Measurements from ENCODE around the gene LRP1B.

LRP1B gene

DNA sequence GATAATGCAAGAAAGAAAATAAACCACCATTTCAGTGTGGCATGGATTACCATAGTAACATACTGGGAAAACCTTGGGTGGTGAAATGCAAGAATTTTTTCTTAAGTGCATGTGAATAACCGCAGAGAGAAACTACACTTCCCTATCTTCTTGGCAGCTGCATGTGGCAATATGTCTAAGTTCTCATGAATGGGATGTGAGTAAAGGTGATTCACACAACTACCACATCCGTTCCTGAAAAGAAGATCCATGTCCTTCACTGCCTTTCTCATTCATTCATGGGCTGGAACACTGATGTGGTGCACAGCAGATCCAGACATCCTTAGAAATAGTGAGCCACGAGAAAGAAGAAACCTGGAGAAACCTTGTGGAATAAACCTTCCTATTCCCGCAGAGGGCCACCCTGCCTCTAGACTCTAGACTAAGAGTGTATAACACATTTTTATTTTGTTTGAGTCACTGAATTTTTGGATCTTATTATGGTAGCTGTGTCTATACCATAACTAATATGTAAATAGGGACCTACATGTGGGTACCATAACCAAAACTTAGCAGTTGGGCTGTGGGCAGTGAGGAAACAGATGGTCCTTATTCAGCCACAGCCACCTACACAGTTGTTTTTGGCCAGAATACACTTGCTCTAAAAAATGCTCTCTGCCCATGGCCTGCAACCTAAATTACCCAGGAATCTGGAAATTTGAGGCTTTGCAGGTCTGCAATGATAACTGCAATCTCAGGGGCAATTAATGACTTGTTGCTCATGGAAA lies 573.3 kb downstream of the LRP1B start:
- DNase-seq, result no peak

DNA sequence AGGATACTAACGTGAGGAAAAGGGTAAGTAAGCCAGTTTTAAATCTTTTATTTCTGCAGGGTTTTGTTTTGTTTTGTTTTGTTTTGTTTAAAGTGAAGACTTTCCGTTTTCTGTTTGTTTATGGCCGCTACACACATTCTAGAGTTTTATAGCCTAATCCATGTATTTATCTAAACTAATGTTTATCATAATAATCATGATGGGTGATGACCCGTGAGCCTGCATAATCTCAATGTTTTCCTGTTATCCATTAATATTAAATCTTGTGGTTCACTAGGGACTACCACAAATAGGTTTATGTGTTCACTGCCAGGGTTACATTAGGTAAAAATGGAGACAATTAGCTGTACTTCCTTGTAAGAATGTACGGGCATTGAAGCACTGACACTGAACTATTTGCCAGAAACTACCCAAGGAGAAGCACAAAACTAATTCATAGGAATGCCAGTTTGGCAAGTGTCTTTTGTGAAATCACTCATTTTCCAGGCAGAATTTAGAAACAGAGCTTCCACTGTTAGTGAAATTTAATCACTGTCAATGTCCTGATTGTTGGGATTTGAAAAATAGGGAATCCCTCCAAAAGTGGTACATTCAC lies 574.8 kb downstream of the LRP1B start:
- DNase-seq, result no peak

DNA sequence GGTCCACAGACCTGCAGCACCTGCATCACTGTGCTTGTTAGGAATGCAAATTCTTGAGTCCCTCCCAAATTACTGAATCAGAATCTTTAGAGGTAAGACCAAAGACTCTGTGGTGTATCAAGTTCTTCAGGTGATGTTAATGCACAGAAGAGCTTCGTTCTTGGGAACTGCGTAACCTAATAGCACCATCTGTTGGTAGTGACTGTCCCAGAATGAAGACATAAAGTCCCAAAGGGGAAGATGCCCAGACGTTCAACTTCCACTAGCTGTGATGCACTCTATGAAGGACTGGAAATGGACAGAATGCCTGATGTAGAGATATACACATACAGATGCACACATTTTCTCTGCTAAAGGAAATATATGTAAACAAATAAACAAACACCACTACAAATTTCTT lies 576.0 kb downstream of the LRP1B start:
- DNase-seq, result no peak

DNA sequence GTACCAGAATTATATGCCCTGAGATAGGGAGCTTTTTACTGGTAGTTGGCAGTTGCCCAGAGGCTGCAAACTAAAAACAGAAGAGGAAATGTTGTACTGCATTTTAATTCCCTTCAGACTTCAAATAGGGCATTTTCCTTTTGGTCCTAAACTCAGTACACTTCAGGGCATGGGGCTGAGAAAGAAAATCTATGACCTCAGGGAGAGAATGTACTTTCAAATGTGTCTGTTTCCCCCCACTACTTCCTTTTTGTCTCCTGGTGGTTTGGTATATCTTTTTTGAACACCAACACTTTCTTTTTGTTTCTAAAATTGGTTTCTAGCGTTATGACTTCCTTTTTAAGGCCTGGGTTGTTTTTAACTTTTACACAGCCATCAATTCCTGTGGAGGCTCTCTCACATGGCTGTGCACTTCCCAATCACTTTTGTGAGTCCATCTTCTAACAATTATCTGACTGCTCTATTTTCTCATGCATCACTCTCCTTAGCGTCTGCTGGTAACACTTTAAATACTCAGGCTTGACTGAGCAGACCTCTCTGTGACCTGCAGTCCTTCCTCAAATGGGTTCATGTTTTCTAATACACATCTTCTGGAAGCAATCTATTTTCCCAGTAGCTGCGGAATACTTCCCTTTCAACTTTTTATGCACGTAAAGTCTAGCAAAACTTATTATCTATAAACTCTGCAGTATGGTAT lies 596.0 kb downstream of the LRP1B start:
- no peak for DNase-seq

DNA sequence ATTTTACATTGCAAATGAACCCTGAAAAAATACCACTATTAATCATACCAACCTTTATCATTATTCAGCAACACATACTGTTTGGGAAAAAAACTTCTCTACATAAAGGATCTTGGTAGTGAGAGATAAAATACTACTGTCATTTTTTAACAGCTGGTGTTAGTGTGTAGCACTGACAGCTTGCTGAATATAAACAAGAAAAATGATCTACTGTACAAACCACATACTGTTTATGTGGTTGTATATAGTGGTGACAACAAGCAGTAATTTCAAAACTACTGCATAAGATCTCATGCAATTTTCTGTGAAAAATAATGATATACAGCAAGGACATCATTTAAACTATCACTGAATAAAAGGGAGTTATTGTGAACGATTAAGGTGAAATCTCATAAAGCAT lies 601.2 kb downstream of the LRP1B start:
- no peak for DNase-seq

DNA sequence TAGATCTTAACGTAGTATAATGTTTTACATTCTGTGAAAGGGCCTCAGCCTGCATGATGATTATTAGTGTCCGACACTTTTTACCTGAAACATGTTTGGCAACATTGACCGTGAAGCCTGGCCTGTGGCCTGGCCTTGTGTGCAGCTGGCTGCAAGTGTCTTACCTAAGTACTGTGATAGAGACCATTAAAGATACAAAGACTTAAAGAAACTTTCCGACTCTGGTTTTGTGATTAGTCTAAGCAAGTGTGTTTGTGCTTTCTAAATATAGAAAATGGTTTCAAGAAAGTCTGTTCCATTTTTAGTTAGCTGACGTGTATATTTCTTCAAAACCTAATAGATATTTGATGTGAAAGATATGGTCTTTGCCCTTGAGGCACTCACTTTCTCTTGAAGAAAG lies 601.8 kb downstream of the LRP1B start:
- DNase-seq, result no peak

DNA sequence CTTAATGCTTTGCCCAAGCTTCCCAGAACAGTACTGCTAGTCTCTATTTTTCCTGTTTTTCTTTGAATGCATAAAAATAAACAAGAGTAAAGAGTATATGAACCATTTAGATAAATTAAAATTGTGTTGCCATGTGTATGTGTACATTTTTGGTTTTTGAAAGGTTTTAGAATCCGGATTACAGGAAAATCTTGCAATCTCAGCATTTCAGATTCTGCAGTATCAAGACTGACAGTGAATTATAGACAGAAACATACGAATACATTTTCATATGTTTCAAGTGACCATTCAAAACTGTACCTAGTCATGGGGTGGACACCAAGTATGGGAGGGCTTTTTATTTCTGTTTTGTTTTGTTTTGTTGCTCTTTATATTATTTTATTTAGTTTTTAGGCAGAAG lies 604.1 kb downstream of the LRP1B start:
- DNase-seq, result no peak

DNA sequence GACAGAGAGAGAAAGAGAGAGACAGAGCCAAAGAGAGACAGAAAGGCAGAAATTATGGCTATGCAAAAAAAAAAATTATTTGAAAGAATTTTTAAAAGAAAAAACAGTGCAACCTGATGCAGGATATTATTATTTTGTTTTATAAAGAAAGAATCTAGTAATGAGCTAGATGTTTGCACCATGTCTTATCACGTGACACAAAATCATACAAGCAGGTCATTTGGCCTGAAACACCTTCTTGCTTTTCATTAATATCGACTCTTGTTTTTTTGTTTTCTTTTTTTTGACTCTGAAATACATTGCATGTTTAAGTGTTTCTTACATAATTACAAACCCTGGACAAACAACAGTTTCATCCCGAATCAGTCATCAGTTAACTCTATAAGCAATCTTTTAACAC lies 606.0 kb downstream of the LRP1B start:
- DNase-seq, result no peak

DNA sequence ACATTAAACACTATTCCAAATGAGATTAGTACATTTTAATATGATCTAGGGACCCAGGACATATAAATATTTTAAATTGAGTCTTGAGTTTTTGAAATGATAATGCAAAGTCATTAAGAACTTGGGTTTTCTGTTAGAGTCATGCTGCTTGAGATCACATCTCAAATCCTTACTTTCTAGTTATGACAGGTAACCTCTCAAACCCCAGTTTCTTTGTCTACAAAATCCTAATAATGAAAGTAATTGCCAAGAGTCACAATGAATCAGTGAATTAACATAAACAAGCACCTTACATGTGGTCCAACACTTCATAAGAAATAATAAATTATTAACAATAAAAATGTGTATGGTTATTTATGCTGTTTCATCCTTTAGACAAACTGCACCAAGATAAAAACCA lies 607.6 kb downstream of the LRP1B start:
- no peak for DNase-seq

DNA sequence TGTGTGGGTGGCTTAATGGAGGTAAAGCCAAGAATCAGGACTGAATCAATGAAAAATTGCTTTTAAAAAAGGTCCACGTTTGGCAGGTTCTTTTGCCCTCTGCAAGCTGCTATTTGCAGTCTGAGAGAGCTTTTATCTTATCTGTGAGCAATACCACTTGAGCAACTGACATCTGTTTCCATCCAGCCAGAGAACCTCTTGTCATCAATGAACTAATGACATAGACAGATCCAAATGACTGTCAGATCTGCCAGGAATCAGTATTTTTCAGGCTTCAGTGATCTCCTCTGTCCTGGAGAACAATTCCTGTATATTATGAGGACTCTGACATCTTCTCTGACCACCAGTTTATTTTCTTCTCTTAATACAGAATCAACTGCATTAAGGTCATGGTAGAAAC lies 608.1 kb downstream of the LRP1B start:
- DNase-seq, result no peak

DNA sequence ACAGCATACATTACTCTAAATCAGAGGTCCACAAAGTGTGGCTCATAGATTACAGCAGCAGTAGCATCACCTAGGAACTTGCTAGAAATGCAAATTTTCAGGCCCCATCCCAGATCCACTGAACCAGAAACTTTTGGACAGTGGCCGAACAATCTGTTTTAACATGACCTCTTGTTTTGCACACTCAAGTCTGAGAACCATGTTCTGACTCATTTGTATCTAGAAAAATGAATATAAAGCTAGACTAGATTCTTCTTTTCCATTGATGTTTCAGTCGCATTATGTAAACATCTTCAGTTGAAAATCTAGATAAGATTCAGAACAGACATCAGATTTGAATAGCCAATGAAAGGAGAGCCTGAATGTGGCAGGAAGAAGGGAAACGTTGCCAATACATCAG lies 608.8 kb downstream of the LRP1B start:
- DNase-seq, result no peak

DNA sequence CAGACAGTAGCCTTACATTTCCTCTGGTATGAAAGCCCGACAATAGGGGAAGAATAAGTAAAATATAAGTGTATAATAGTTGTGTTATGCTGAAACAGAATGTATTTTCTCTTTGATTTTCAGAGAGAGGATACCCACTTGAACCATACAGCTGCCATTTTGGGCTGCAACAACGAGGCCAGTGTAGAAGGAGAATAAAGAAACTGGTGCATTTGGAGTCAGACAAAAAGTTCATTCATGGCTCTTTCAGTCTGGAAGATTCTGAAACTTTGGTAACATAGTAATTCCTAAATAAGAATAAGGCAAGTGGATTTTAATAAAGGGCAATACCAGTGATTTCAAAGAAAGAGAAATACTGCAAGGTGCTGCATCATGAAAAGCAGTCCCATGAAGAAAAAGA lies 610.9 kb downstream of the LRP1B start:
- no peak for DNase-seq

DNA sequence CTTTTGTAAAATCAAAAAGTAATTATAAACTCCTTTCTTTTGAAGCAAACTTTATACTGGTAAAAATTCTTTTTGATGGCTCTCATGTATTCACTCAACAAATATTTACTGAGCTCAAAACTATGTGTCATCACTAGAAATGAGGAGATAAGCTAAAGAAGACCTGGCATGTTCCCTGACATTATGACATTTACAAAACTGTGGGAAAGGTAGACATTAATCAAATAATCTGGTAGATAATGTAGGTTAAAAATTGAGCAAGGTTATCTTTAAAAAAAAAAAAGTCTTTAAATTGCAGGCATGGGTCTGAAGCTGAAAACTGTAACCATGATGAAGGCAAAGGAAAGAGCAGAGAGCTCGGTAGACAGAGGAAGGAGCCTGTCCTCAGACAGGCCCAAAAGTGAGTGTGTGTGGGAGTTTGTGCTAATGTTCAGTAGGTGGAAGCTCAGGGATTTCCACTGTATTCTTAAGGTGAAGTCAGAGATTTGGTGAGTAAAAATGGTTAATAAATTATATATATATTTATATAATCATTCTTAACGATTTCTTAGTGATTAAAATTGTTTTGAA lies 612.9 kb downstream of the LRP1B start:
- DNase-seq, result no peak

DNA sequence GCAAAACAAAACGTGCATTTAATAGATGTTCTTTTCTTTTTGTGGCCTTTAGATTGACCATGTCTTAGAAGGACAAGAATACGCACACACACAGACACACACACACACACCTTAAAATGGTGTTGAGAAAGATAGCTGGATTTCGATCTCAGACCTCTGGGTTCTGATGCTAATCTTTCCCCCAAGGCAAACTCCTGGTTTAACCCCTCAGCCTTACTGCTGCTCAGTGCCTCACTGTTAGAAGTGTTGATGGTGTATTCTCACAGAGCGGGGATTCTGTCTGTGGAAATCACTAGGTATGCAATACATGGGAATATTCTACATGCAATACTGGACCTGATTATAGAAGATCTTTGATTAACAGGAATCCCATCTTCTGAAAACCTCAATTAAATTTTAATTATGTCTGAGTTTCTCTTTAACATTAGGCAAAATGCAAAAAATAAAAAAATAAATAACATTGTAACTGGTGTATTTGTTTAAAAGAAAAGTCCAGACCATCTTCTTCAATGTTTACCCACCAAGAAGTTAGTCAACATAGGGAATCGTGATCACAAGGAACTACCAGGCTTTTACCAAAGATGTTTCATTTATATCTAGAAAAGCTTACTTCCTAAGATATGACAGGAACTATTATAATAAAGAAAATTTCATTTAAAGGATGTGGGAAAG lies 613.5 kb downstream of the LRP1B start:
- no peak for DNase-seq

DNA sequence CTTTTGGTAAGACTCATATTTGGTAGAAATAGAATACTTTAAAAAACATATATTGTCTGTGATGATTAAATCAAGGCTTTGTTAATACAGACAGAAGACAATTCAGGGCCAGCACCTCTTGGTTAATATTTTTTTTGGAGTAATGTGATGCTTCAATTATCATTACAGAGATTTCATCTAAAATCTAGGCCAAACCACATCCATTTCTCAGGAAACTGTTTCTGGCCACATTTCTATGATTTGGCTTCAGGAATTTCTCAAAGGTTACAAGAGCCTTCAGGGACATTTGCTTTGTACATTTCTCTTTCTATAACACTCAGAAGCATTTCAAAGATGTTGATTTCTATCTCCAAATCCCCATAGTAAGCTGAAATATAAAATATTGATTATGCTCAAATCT lies 614.9 kb downstream of the LRP1B start:
- no peak for DNase-seq

DNA sequence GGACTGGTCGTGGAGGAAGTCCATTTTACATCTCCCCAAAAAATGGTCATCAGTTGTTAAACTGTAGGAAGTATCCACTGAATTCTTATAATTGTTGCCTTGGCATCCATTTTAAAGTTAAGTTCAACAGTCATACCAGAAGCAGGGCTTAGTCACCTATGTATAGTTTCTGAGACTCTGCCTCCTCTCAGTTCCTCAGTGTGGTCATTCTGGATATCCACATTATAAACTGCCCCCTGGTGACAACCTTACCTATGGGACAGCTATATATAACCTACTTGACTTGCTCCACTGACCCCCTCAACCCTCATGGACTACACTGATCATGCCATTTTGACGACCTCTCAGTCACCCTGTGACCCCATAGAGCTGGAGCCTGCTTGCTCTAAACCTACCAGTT lies 617.0 kb downstream of the LRP1B start:
- no peak for DNase-seq

DNA sequence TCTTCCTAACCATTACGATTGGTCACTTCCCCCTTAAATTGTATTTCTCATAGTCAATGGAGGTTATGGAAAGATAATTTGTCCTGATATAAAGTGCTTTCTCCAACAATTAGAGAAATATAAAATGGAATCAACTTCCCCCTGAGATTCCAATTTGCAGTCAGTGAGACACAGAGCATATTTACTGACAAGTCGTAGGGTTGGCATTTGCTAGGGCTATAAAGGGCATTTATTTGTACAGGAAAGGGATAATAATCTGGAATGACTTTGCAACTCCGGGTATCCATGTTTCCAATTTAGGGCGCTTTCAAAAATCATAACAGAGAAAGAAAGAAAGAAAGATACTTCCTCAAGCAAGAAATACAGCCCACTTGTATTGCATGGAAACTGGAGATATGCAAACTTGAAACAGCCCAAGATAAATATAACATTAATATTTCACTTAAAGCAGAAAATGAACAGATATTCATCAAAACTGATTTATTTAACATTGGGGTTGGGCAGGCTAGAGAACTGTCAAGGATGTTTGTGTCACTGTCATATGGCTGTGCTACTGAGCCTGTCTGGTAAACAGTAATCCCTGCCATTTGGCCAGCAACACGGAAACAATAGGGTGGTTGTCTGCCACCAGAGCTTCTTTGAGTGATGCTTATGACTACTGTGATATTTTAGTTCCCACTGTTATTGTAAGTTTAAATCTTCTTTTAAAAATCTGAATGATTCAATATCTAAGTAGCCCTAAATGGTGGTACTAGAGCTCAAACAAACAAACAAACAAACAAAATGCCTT lies 621.8 kb downstream of the LRP1B start:
- no peak for DNase-seq

DNA sequence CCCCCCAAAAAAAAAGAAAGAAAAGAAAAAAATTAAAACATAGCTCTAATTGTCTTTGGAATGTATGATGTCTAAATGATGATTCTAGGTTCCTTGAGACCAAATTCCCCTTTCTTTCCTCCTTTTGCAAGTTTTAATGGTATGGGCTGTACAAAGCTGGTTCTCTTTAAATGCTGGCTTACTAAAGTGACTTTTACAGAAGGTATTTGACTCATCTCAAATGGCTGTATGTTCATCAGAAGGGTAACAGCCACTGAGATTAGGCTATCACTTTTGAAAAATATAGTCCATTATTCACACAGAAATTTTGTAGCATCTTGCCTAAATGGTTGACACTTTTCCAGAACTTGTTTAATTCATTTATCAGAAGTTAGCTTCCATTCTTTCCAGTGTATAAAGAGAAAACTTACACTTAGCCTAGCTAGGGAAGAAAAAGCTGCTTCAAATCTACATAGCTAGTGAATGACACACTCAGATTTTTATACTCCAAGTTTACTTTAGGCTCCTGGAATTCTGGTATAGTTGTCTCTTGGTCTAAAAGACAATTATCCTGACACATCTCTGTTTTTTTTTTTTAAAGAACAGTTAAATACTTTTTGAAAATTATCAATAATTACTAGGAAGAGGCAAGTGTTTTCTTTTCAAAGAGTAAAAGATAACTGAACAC lies 622.6 kb downstream of the LRP1B start:
- DNase-seq, result no peak

DNA sequence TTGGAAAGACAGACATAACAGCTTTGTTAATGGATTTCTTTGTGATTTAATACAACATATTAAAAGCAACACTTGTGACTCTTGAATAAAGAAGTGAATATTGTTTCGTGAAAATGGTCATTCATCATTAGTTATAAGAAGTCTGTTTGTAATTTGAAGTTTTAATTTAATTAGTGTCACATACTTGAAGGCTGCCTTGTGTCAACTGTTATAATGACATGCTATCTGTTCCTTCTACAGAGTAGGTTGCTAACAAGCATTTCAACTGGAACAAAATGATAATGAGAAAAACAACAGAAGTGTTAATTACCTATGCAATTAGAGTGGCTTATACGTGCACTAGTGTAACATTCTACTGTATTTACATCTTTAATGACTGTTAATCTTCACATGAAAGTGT lies 624.7 kb downstream of the LRP1B start:
- DNase-seq, result no peak

DNA sequence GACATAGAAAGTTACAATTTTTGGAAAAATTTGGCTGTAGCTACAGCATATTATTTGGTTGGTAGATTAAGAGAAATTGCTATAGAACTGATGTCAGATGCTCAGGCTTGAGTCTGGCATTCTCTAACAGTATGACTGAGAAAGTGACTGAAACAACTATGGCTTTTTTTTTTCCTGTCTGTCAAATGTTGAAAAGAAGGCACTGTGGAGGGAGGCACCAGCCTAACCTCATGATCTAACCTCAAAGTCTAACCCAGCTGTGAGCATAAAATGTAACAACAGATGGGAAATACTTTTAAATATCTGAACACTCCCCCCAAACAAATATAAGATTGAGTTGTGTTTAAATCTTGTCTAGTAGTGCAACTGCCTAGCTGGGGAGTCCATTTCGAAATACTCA lies 629.1 kb downstream of the LRP1B start:
- DNase-seq, result no peak

DNA sequence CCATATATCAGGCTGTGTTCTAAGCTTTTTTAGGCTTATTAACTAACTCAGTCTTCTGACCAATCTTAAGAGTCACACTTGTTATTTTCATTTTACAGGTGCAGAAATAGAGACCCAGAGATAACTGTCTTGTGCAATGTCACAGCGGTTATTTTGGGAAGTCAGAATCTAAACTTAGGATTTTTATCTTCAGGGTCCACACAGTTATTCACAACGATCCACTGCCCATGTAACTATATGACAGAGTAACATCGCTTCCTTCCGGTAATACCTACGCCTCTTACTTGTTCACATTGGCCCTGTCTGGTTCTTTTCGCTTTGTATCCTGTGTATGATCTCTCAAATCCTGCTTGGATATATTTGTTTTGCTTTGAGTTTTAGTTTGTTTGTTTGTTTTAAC lies 631.7 kb downstream of the LRP1B start:
- DNase-seq, result no peak

DNA sequence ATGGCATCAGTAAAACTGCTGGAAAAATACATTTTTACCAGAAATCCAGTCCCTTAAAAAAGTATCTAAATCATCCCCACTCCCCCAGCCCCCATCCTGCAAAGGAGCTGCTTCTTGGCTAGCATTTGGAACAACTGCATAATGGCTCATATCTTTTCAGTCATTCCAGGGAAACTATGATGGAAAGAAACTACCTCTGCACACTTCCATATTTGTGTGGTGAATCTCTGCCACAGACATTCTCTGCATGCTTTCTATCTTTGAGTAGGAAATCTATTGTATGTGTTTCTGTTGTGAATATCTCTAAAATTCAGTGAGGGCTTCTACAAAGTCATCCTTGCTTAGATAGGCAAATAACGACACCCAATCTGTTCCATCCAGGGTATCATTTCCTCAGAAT lies 632.3 kb downstream of the LRP1B start:
- DNase-seq, result no peak

Measured in stimulated activated CD4-positive, alpha-beta T cell treated with anti-CD3 and anti-CD28 coated beads, Interleukin-4, amount 100 ng/mL, for 1 hour (primary cell).